HG02885 (cell line): ENCODE results near the gene WDR77.

Experiments used
- ATAC-seq: cut with Tn5 transposase; IDR thresholded peaks from one replicate; pipeline ENCODE4 v1.9.1; 2021; ENCODE audit warnings: mild to moderate bottlenecking; ENCODE audit not compliant: unreplicated experiment, poor library complexity

WDR77 gene

DNA sequence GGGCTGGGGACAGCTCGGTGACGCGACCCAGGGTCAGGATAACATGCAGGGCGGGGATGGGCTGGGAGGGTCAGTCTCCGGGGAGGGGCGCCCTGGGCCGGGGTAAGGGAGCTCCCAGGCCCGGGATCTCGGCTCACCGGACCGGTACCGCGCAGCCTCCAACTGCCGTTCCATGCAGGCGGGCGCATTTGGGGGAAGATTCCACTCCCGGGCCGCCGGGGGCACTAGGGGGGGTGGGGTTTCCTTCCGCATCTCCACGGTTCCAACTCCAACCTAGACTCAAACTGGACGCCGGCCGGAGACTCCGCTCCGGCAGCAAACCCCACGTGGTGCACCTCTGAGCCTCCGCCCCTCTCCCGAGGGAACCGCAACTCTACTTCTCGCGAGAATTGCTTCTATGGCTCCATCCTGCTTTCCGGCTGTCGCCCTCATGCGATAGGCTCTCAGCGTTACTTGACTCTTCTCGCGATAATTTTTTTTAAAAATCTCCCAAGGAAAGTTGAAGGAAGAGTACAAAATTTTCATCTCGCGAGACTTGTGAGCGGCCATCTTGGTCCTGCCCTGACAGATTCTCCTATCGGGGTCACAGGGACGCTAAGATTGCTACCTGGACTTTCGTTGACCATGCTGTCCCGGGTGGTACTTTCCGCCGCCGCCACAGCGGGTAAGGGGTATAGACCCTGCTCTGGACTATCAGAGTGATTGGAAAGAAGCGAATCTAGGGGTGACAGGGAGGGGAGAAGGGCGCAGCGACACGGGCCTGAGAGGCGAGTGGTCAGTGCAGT, at the start of gene WDR77, which contains the start of gene ATP5PB:
WDR77 (minus strand) TSS at position 339 of the 785 bp plus-strand sequence; CDS start at position 252, 87 bp downstream.
ATP5PB (plus strand) TSS at position 547 of the 785 bp plus-strand sequence; CDS start at position 625, 78 bp downstream.
- peak; percentile 97 for ATAC-seq

DNA sequence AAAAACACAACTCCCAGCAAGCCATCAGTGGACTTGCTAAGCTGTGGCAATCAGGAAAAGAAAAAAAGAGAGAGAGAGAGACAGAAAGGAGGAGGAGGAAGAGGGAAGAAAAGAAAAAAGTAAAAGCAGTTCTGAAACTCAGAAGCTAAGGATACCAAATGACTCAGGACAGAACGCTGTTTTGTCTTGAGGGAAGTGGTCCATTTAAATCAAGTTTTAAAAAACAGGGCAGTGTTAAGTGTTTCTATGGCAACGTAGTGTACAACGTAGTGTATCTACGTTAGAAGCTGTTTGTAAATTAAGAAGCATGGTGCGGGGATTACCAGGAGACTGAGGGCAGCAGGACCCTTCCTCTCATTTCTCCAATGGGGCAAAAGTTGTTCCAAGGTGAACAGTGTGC, 48.5 kb upstream of the WDR77 start:
- ATAC-seq, result no peak

DNA sequence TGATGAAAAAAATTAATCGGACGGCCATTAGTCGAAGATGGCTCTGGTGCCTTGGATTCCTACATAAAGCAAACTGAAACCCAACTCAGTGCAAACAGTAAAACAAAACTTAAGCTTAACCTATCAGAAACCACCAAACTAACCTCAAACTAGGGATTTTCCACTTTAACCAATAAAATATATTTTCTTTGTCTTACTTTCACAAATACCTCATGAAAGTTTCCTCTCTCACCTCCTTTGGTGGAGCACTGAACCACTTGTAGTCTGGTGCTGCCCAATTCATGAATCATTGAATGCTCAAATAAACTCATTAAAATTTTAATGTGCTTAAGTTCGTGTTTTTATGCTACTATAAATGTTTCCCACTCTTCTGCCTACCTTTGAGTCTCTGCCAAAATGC, 47.3 kb upstream of the WDR77 start:
- no peak for ATAC-seq

DNA sequence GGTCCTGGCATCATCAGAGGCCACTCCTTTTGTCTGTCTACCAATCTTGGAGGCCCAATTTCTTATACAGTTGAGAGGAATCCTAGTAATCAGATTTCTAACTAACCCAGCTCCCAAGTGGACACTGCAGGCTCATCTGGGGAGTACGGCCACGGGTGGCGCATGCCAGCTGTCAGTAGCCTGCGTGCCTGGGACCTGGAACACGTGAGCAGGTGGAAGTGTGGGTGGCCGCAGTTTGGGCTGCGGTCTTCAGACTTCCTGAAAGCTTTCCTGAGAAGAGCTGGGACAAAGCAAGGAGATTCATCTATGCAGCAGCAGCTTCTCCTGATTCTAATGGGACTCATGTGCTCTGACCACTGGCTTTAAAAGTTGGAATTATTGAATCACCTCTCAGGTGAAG, 42.0 kb upstream of the WDR77 start:
- no peak for ATAC-seq

DNA sequence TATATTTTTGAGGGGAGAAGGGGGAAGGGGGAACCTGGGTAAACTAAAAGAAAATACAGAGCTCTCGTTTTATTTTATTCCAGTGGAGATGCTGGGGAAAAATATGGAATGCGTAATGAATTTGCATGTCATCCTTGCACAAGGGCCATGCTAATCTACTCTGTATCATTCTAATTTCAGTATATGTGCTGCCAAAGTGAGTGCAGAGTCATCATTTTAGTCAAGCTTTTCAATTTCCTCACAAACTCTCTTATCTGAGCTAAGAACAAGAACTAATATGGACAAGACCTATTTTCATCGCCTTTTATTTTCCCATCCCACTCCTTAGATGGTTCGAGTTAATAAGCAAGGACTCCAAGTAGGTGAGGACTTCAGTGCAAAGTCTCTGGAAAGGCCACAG, 41.2 kb upstream of the WDR77 start:
- no peak for ATAC-seq

DNA sequence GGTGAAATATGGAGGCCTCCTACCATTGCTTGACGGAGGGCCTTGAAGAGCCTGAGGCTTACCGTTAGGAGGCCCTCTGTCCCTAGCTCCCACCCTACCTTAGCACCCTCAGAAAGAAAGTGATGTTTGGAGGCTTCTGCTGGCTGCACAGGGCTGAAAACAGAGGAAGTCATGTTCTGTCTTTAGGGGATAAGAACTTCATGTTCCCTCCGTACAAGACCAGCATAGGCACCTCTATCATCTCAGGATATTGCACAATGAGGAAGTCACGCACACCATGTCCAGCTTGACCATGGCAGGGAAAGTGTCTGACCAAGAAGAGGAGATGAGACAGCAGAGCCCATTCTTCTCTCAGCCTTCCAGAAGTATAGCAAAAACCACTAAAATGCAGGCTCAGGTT, 40.5 kb upstream of the WDR77 start:
- ATAC-seq, result no peak

DNA sequence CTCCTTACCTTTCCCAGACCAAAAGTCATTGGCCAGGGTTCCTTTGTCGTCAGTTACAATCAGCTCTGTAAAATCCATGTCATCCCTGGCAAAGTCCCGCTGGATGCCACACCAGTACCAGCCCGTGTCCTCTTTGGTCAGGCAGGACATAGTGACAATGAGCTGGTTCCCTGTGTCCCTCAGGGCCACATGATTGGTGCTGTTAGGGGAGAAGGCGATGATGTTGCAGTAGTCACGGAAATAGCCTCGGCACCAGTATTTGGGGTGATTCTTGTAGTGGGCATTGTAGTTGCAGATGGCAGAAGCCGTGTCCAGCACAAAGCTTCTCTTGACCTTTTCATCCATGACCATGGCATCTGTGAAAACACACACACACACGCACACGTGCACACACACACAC, 39.6 kb upstream of the WDR77 start:
- ATAC-seq, result no peak

DNA sequence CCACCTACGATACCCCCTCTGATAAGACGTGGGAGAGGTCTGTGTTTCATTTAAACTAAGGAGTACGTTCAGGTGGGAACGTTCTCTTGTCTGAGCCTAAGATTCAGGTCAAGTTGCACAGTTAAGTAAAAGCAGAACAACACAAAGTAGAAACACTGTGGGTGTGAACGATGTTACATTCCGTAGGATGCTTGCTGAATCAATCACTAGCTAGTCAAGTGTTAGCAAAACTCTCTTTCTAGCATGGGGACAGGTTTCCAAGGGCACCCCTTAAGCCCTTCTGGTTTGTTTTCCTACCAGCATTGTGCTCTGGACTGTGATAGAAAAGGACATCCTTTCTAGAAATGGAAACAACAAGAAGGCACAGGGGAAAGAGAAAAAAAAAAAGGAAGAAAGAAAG, 38.1 kb upstream of the WDR77 start:
- ATAC-seq, result no peak

DNA sequence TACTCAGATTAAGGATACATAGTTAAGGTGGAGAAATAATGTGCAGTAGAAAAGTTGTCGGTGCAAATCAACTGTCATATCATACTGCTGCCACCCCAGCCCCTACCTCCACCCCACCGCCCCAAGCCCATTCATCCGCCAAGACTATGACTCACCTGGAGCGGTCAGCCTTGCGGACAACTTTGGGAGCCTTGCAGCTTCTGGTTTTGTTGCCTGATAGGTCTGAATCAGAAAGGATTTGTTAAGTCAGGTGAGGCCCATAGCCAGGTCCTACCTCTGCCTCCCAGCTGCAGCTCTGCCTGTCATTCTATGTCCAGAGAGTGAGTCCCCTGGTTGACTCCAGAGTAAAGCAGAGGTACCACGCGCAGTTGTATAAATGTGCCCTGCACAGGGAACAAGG, 37.4 kb upstream of the WDR77 start:
- no peak for ATAC-seq

DNA sequence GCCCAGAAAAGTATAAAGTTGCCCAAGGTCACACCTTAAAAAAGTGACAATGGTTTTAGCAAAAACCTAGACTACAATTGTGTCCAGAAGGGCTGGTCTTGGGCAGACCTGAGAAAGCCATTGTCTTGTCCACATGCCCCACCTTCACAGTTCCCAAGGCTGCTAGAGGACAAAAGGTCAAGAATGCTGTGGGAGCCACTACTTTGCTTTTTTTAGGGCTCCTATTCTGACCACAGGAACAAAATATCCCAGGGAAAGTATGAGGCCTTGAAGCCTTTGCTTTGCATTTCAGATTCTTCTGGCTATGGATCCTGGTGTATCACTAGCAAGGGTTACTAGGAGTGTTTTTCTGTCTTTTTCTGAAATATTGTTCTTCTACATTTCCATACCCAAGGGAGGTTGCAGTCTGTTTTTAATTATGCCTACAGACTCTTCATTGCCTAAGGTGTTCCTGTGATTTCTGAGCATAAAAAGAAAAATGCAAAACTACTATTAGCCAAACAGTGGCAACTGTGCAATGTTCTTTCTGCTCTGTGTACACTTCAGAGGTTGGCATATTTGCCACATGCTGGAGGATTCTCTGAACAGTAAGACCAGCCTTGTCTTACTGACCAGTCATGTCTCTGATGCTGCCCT, 35.5 kb upstream of the WDR77 start:
- ATAC-seq, result no peak

DNA sequence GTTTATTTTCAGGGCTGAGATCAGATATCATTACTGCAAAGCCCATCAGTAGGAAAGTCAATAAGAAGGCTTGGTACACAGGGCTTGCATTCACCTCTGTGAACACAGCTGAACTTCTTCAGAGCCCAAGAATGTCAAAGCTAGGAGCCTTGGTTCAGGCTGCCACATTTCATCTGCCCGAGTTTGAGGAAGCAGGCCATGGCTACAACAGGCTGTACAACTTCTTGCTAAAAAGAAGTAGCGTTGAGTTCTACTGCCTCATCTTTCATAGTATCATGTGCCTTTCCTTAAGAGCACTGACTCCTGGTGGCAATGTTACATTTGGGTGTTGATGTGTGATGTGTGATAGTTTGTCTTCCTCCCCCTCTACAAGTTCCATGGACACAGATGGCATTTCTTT, 34.8 kb upstream of the WDR77 start:
- ATAC-seq, result no peak

DNA sequence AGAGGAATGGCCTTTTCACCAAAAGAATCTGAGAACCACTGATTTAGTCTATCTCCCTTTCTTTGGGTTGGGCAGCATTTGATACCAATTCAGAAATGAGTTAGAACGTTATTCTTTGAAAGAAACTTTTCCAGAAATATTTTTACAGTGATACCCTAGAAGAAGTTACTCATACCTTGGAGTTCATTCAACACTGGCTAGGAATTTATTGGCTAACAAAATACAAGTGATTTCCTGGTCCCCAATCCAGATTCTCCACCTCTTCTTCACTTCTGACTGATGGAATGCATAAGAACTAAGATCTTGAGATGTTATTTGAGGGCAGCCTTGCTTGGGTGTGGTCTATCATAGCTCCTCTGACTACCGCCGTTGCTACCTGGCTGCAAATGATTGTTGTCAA, 34.1 kb upstream of the WDR77 start:
- ATAC-seq, result no peak

DNA sequence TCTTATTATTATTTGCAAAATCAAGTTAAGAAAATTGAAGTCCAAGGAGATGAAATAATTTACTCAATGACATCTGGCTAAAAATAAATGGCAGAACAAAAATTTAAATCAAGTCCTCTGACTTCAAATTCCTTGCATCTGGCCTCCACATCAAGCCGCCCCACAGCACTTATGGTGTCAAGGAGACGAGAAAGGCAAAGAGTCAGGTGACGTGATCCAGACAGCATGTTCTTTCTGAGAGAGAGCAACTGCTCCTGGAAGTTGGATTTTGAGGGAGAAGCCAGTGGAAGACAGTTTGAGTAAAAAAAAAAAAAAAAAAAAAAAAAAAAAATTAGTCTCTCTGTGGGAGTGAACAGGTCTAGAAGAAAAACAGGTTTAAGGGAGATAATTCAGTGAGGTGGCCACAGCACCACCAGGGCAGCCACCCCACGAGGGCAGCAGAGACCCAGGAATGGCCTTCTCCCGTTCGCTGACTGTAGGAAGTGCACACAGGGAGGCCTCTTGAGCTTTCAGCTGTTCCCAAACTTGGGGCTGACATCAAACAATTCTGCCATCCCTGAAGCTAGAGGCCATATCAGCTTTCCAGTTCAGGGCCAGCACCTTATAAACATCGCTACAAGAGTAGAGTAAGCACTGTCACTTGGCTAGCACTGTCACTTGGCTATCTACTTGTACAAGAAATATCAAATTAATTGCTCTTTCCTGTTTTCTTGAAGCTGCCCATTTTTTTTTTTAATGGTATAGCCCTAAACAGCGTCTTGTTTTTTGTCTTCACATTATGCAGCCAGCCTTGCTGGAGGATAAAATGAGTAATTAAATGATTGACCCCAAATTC, 32.5 kb upstream of the WDR77 start:
- ATAC-seq, result peak; percentile 54

DNA sequence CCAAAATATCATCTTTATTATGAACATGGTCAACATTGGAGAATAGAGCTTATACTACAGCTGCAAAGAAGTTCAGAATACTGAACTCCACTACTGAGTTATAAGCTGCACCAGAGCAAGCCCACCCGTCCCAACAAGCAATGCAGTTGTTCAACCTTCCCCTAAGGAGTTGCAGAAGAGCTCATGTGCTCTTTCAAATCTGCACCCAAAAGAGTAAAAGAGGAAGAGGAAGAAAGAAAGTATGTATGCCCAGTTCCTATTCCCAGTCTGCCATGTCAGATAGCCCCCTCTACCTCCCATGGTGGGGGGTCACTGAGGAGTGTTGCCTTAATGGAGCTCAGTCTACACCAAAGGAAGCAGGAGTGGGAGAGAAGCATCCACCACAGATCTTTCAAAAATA, 31.6 kb upstream of the WDR77 start:
- no peak for ATAC-seq

DNA sequence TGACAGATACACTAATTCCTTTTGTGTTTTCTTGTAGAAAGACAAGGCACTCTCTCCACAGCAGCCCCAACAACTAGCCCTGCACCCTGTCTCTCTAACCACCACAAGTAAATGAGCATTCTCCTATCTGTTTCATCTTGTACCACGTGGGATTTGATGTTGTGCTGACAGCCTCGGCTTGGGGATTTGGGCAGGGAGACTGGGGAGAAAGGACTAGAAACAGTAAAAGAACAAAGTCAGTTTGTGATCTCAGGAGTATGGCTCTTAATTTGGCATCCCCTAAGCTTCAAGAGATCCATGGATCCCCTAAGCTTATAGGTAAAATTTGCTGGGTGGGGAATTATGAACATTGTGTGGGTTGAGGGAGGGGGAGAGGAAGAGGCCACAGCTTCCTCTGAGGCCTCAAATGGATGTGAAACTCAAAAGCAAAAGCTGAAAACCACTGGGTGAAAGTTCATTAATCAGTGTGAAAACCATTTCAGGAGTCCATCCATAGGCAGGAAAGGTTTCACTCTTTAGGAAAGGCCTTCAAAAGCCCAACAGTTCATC, 27.8 kb upstream of the WDR77 start:
- ATAC-seq, result peak; percentile 85

DNA sequence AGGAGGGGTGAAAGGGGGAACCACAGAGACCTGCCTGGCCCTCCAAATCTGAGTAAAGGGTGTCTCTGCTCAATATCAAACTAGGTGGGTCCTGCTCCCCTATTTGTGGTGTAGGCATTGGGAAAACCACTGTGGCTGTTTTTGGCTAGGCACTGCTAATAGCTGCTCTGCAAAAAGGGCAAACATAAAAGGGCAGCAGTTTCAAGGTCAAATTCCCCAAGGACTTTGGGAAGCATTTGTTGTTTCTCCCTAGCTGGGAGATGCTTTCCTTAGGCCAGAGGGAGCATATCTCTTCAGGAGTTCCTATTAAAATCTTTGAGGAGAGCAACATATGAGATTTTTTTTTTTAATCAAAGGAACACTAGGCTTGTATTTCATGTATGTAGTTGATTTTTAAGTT, 27.2 kb upstream of the WDR77 start:
- ATAC-seq, result no peak

DNA sequence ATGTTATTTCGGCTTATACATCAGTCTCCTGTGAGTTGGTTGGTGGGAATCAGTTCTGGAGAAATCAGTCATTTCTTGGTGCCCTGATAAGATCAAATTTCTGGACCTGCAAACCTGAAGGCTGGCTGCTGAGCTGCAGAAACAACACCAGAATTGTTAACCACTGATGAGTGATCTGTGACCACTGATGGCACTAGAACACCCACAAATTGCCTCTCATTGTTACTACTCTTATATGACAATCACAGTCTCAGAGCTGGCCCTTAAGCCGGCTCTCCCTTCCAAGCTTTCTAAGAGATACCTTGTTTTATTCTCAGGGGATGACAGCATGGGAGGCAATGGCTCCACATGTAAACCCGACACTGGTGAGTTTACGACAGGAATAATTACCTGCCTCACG, 26.6 kb upstream of the WDR77 start:
- no peak for ATAC-seq

DNA sequence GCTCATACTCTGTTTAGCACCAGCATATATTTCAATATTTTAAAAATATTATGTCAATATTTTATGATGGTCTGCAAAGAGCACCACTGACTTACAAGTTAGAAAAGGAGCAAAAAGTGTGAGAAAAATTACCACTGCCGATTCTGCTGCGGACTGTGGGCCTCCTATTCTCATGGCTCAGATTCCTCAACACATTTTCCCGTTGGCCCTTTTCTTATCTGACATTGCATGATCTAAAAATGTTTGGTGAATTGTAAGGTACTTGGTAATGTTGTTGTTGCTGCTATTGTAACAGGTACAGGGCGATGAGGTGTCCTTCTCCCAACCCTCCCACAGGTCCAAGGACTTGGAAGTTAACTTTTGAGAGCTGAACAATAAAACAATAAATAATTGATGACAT, 25.5 kb upstream of the WDR77 start:
- no peak for ATAC-seq

DNA sequence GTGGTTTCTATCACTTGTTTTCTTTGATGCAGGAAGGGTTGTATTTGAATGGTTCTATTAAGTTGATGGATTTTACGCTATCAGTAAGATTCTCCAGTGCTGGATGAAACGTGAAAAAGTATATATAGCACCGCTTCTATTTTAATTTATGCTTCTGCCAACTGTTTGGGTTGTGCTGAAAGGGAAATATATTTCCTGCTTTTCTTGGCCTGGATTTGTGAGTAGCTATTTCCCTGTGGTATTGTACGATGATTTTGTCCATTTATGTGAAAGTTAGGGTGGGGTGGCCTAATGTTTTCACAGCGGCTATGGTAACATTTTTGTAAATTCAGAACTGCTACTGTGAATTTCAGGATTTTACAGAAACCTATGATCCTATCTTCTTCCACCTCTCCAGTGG, 25.1 kb upstream of the WDR77 start:
- no peak for ATAC-seq

DNA sequence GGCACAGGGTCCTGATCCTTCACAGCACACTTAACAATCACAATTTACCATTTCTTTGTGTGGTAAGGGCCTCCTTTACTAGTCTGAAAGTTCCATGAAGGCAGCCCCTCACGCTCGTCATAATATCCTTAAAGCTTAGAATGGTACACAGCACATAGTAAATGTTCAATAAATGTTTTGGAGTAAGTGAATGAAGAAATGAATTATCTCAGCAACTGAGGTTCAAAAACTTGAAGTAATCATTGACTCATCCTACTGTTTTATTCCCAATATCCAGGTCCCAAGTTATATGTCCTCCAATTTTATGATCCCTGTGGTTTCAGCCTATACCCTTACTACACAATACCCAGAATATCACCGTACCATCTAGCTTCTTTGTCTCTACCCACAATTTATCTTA, 22.5 kb upstream of the WDR77 start:
- ATAC-seq, result no peak

DNA sequence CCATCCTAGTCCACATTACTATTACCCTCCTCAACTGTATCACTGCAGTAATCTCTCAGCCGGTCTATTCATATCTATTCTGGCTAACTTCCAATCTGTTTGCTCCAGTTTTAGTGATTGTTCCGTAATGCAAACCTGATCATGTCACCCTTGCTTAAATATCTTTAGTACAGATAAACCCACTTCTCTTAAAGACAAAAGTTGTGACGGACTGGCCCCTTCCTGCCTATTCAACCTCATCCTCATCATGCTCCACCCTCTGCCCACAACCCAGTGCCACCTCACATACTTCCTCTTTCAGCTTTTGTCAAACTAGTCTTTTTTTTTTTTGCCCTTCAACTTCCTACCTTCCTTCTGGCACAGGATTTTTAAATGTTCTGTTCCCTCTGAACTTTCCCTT, 22.0 kb upstream of the WDR77 start:
- no peak for ATAC-seq
